ENCODE data around the gene PTPN5.

The PTPN5 gene

GRCh38 chr11:18736590-18737148 lies 54.9 kb downstream of the PTPN5 start:
- Histone ChIP-seq H4K12ac (ENCODE audit: low read depth, low read length) (no peak overlapping the region), H3K79me1 (ENCODE audit: low read length) (no peaks in the 10 kb centered on the region), H2AFZ (ENCODE audit: insufficient read depth, low read length, poor library complexity) (no peak overlapping the region), H3K27me3 (ENCODE audit: insufficient read depth, low read length) (no peaks in the 10 kb centered on the region), H3K27ac (ENCODE audit: low read depth, low read length) (no peak overlapping the region), H3K4me2 (ENCODE audit: low read length) (no peak overlapping the region), H3K4me1 (ENCODE audit: control insufficient read depth in 1 of 2, insufficient read depth in 2 of 2, low read length in 2 of 2) (no peaks in the 10 kb centered on the region), H4K91ac (ENCODE audit: low read depth, low read length) (no peak overlapping the region), H3K9ac (ENCODE audit: low read length) (no peak overlapping the region), H2BK12ac (ENCODE audit: low read length) (no peak overlapping the region), H2AK5ac (ENCODE audit: low read length) (no peak overlapping the region), H3K4ac (ENCODE audit: low read depth, low read length) (no peak overlapping the region), H4K8ac (ENCODE audit: low read depth, low read length) (no peak overlapping the region), H3K14ac (ENCODE audit: low read length) (no peak overlapping the region), H3K79me2 (ENCODE audit: control insufficient read depth, insufficient read depth, low read length, poor library complexity) (no peaks in the 10 kb centered on the region), H3K9me3 (ENCODE audit: insufficient read depth, low read depth, low read length) (no peaks in the 10 kb centered on the region), H2BK5ac (ENCODE audit: low read depth, low read length, poor library complexity) (no peak overlapping the region), H3K36me3 (ENCODE audit: control insufficient read depth in 1 of 2, insufficient read depth in 2 of 2, low read length in 2 of 2) (no peaks in the 10 kb centered on the region), H2BK120ac (ENCODE audit: insufficient read depth, low read length, poor library complexity) (no peak overlapping the region), H3K4me3 (ENCODE audit: low read depth, low read length) (no peak overlapping the region), H3K18ac (ENCODE audit: low read length) (no peak overlapping the region), H3K23ac (ENCODE audit: low read length) (no peak overlapping the region)
- no peak for DNase-seq
- no CpG with 5 or more reads among the region's 10 CpGs for WGBS (ENCODE audit: extremely low coverage, insufficient coverage, insufficient read length)

- Histone ChIP-seq H4K12ac (ENCODE audit: low read depth, low read length) (no peak overlapping the region), H3K4ac (ENCODE audit: low read depth, low read length) (no peak overlapping the region), H2AK5ac (ENCODE audit: low read length) (no peak overlapping the region), H3K4me2 (ENCODE audit: low read length) (no peak overlapping the region), H4K91ac (ENCODE audit: low read depth, low read length) (no peak overlapping the region), H3K4me3 (ENCODE audit: low read depth, low read length) (no peak overlapping the region), H4K8ac (ENCODE audit: low read depth, low read length) (no peak overlapping the region), H3K9ac (ENCODE audit: low read length) (no peak overlapping the region), H3K79me1 (ENCODE audit: low read length) (no peaks in the 10 kb centered on the region), H3K9me3 (ENCODE audit: insufficient read depth, low read depth, low read length) (no peaks in the 10 kb centered on the region), H2BK120ac (ENCODE audit: insufficient read depth, low read length, poor library complexity) (no peak overlapping the region), H3K18ac (ENCODE audit: low read length) (no peak overlapping the region), H3K23ac (ENCODE audit: low read length) (no peak overlapping the region), H3K14ac (ENCODE audit: low read length) (no peak overlapping the region), H2BK12ac (ENCODE audit: low read length) (no peak overlapping the region), H3K79me2 (ENCODE audit: control insufficient read depth, insufficient read depth, low read length, poor library complexity) (no peaks in the 10 kb centered on the region), H2BK5ac (ENCODE audit: low read depth, low read length, poor library complexity) (no peak overlapping the region), H3K27ac (ENCODE audit: low read depth, low read length) (no peak overlapping the region), H3K27me3 (ENCODE audit: insufficient read depth, low read length) (no peaks in the 10 kb centered on the region), H3K36me3 (ENCODE audit: control insufficient read depth in 1 of 2, insufficient read depth in 2 of 2, low read length in 2 of 2) (no peaks in the 10 kb centered on the region), H2AFZ (ENCODE audit: insufficient read depth, low read length, poor library complexity) (no peak overlapping the region), H3K4me1 (ENCODE audit: control insufficient read depth in 1 of 2, insufficient read depth in 2 of 2, low read length in 2 of 2) (no peaks in the 10 kb centered on the region)
- DNase-seq: no peak
- no CpG with 5 or more reads among the region's 16 CpGs for WGBS (ENCODE audit: extremely low coverage, insufficient coverage, insufficient read length)
Observed at GRCh38 chr11:18733202-18733601, 58.4 kb downstream of the PTPN5 start.

- Histone ChIP-seq H3K4ac (ENCODE audit: low read depth, low read length) (no peak overlapping the region), H3K23ac (ENCODE audit: low read length) (no peak overlapping the region), H3K18ac (ENCODE audit: low read length) (no peak overlapping the region), H2AK5ac (ENCODE audit: low read length) (no peak overlapping the region), H2BK120ac (ENCODE audit: insufficient read depth, low read length, poor library complexity) (no peak overlapping the region), H3K4me3 (ENCODE audit: low read depth, low read length) (no peak overlapping the region), H2AFZ (ENCODE audit: insufficient read depth, low read length, poor library complexity) (no peak overlapping the region), H4K91ac (ENCODE audit: low read depth, low read length) (no peak overlapping the region), H3K79me2 (ENCODE audit: control insufficient read depth, insufficient read depth, low read length, poor library complexity) (no peaks in the 10 kb centered on the region), H3K27me3 (ENCODE audit: insufficient read depth, low read length) (no peaks in the 10 kb centered on the region), H3K36me3 (ENCODE audit: control insufficient read depth in 1 of 2, insufficient read depth in 2 of 2, low read length in 2 of 2) (no peaks in the 10 kb centered on the region), H3K9ac (ENCODE audit: low read length) (no peak overlapping the region), H3K14ac (ENCODE audit: low read length) (no peak overlapping the region), H2BK5ac (ENCODE audit: low read depth, low read length, poor library complexity) (no peak overlapping the region), H3K4me2 (ENCODE audit: low read length) (no peak overlapping the region), H3K79me1 (ENCODE audit: low read length) (no peaks in the 10 kb centered on the region), H2BK12ac (ENCODE audit: low read length) (no peak overlapping the region), H3K4me1 (ENCODE audit: control insufficient read depth in 1 of 2, insufficient read depth in 2 of 2, low read length in 2 of 2) (no peaks in the 10 kb centered on the region), H4K12ac (ENCODE audit: low read depth, low read length) (no peak overlapping the region), H3K27ac (ENCODE audit: low read depth, low read length) (no peak overlapping the region), H4K8ac (ENCODE audit: low read depth, low read length) (no peak overlapping the region), H3K9me3 (ENCODE audit: insufficient read depth, low read depth, low read length) (no peaks in the 10 kb centered on the region)
- no CpG with 5 or more reads among the region's 11 CpGs for WGBS (ENCODE audit: extremely low coverage, insufficient coverage, insufficient read length)
- peak; percentile 22 to 66 for DNase-seq
Observed at GRCh38 chr11:18731949-18732821, 59.4 kb downstream of the PTPN5 start.

- H3K9me3 ChIP-seq (ENCODE audit: insufficient read depth, low read depth, low read length): no peaks in the 10 kb centered on the region
- DNase-seq: no peak
- no peak overlapping the region for H4K8ac ChIP-seq (ENCODE audit: low read depth, low read length)
- H3K79me1 ChIP-seq (ENCODE audit: low read length): no peaks in the 10 kb centered on the region
- H3K79me2 ChIP-seq (ENCODE audit: control insufficient read depth, insufficient read depth, low read length, poor library complexity): no peaks in the 10 kb centered on the region
- no peak overlapping the region for H3K4ac ChIP-seq (ENCODE audit: low read depth, low read length)
- H3K18ac ChIP-seq (ENCODE audit: low read length): no peak overlapping the region
- no peak overlapping the region for H3K4me3 ChIP-seq (ENCODE audit: low read depth, low read length)
- H3K14ac ChIP-seq (ENCODE audit: low read length): no peak overlapping the region
- H3K27me3 ChIP-seq (ENCODE audit: insufficient read depth, low read length): no peaks in the 10 kb centered on the region
- H3K23ac ChIP-seq (ENCODE audit: low read length): no peak overlapping the region
- H3K36me3 ChIP-seq (ENCODE audit: control insufficient read depth in 1 of 2, insufficient read depth in 2 of 2, low read length in 2 of 2): no peaks in the 10 kb centered on the region
- no peak overlapping the region for H3K4me2 ChIP-seq (ENCODE audit: low read length)
- no peak overlapping the region for H2BK120ac ChIP-seq (ENCODE audit: insufficient read depth, low read length, poor library complexity)
- H2AK5ac ChIP-seq (ENCODE audit: low read length): no peak overlapping the region
- no peak overlapping the region for H2AFZ ChIP-seq (ENCODE audit: insufficient read depth, low read length, poor library complexity)
- no peak overlapping the region for H3K27ac ChIP-seq (ENCODE audit: low read depth, low read length)
- no peak overlapping the region for H4K12ac ChIP-seq (ENCODE audit: low read depth, low read length)
- WGBS (ENCODE audit: extremely low coverage, insufficient coverage, insufficient read length): no CpG with 5 or more reads among the region's 2 CpGs
- no peak overlapping the region for H3K9ac ChIP-seq (ENCODE audit: low read length)
- H4K91ac ChIP-seq (ENCODE audit: low read depth, low read length): no peak overlapping the region
- no peak overlapping the region for H2BK5ac ChIP-seq (ENCODE audit: low read depth, low read length, poor library complexity)
- no peaks in the 10 kb centered on the region for H3K4me1 ChIP-seq (ENCODE audit: control insufficient read depth in 1 of 2, insufficient read depth in 2 of 2, low read length in 2 of 2)
- H2BK12ac ChIP-seq (ENCODE audit: low read length): no peak overlapping the region
Observed at GRCh38 chr11:18731441-18731840, 60.2 kb downstream of the PTPN5 start.
